GM19025 (cell line): ENCODE results near the gene EHD1.
A peak's percentile ranks its signal among the peaks of the same experiment; 100 is the strongest.
"Not testable (repeated sequence)": the region's sequence is repeated elsewhere in the genome, so short reads cannot be mapped to it uniquely, and the experiment has no call there.

ENCODE experiments used
- ATAC-seq: cut with Tn5 transposase; IDR thresholded peaks from one replicate; pipeline ENCODE4 v1.9.1; 2021; ENCODE audit warnings: mild to moderate bottlenecking, low read depth, moderate library complexity; ENCODE audit not compliant: unreplicated experiment

The EHD1 gene

GRCh38 chr11:64833509-64833908 is 44.9 kb downstream of the EHD1 start:
- no peak for ATAC-seq

GRCh38 chr11:64833198-64833502 is 45.3 kb downstream of the EHD1 start:
- no peak for ATAC-seq

GRCh38 chr11:64832467-64833197 is 45.8 kb downstream of the EHD1 start:
- no peak for ATAC-seq

GRCh38 chr11:64831411-64831891 is 47.0 kb downstream of the EHD1 start:
- ATAC-seq: no peak

GRCh38 chr11:64829536-64830251 is 48.7 kb downstream of the EHD1 start:
- no peak for ATAC-seq

- ATAC-seq: no peak
Observed at GRCh38 chr11:64827451-64827839, 51.0 kb downstream of the EHD1 start.

- no peak for ATAC-seq
Observed at GRCh38 chr11:64826578-64827450, 51.6 kb downstream of the EHD1 start.

GRCh38 chr11:64826062-64826461 is 52.4 kb downstream of the EHD1 start:
- no peak for ATAC-seq

- no peak for ATAC-seq
Observed at GRCh38 chr11:64823568-64824119, 54.8 kb downstream of the EHD1 start.

GRCh38 chr11:64817476-64817875 is 60.9 kb downstream of the EHD1 start:
- ATAC-seq: no peak

- not testable (repeated sequence) for ATAC-seq
Observed at GRCh38 chr11:64815433-64815832, 63.0 kb downstream of the EHD1 start.

- ATAC-seq: no peak
Observed at GRCh38 chr11:64814712-64815187, 63.7 kb downstream of the EHD1 start.

GRCh38 chr11:64813826-64814225 is 64.6 kb downstream of the EHD1 start:
- no peak for ATAC-seq

GRCh38 chr11:64810891-64811272 is 67.5 kb downstream of the EHD1 start:
- ATAC-seq: no peak

GRCh38 chr11:64810271-64810890 is 68.0 kb downstream of the EHD1 start, which contains the start of gene MEN1:
Gene MEN1 (minus strand): TSS chr11:64810551. CDS start chr11:64810109, 442 bp downstream.
- ATAC-seq: peak; percentile 64

- ATAC-seq: no peak
Observed at GRCh38 chr11:64809781-64810241, 68.6 kb downstream of the EHD1 start.

- no peak for ATAC-seq
Observed at GRCh38 chr11:64805481-64805880, 72.9 kb downstream of the EHD1 start.

GRCh38 chr11:64804346-64805210 is 73.8 kb downstream of the EHD1 start:
- ATAC-seq: no peak

- no peak for ATAC-seq
Observed at GRCh38 chr11:64803846-64804345, 74.5 kb downstream of the EHD1 start.
